Naive thymus-derived CD8-positive, alpha-beta T cell (primary cell): ENCODE results near the gene VDAC1. TPM values are rescaled to one million over a fixed set of nuclear protein-coding genes. Genes with fewer than 3 reads are reported as not detected.
"Not testable (repeated sequence)": the region's sequence is repeated elsewhere in the genome, so short reads cannot be mapped to it uniquely, and the experiment has no call there.

Experiments
- ATAC-seq, 2 donors: fragments of 150-1000 bp; cut with Tn5 transposase in 1 of 2; sonication (Bioruptor Pico), chemical (Tn5 transposase) in 1 of 2; 1 replicate in 1 of 2; 2 replicates in 1 of 2; pipeline ENCODE4 v1.10.0; 2021; ENCODE audit warnings: mild to moderate bottlenecking in 2 of 2, moderate library complexity in 2 of 2
- POLR2A ChIA-PET: fragments of 350-600 bp; sonication (Branson Sonifier 250); formaldehyde crosslinking; loops from one replicate; lab custom pipeline; 2021; ENCODE audit warnings: antibody characterized with exemption; lab: Charles Lee
- DNase-seq, 10 donors: peaks; one replicate each; pipeline versions ENCODE4 v3.0.0 to v3.0.0-alpha.2; 2020 to 2022
- H3K27ac Mint-ChIP-seq, 10 donors: one replicate each; pipeline ENCODE4 v1.8.0; 2020 to 2022; ENCODE audit warnings: mild to moderate bottlenecking in 10 of 10, mixed read lengths in 10 of 10, moderate library complexity in 4 of 10, inconsistent platforms in 1 of 10
- H3K27me3 Mint-ChIP-seq, 5 donors: one replicate each; pipeline ENCODE4 v1.8.0; 2021 to 2022; ENCODE audit warnings: mixed read lengths in 5 of 5
- H3K36me3 Mint-ChIP-seq, 3 donors: one replicate each; pipeline ENCODE4 v1.8.0; 2020 to 2022; ENCODE audit warnings: mixed read lengths in 3 of 3, mild to moderate bottlenecking in 2 of 3, inconsistent platforms in 1 of 3
- H3K4me1 Mint-ChIP-seq, 4 donors: one replicate each; pipeline ENCODE4 v1.8.0; 2021 to 2022; ENCODE audit warnings: mixed read lengths in 4 of 4
- H3K4me3 Mint-ChIP-seq, 10 donors: one replicate each; pipeline ENCODE4 v1.8.0; 2020 to 2022; ENCODE audit warnings: mild to moderate bottlenecking in 10 of 10, mixed read lengths in 10 of 10, moderate library complexity in 6 of 10, inconsistent platforms in 1 of 10
- H3K9me3 Mint-ChIP-seq, 9 donors: one replicate each; pipeline ENCODE4 v1.8.0; 2020 to 2022; ENCODE audit warnings: mixed read lengths in 9 of 9, mild to moderate bottlenecking in 3 of 9, inconsistent platforms in 1 of 9, moderate library complexity in 1 of 9
- polyA plus RNA-seq, 3 donors: library from polyadenylated mRNA; unstranded; fragments of 300-500 nt; fragmentation: Illumina TruSeq; gene quantifications; one replicate each; pipeline ENCODE4 v1.2.3, GENCODE V29; 2021
- total RNA-seq, 8 experiments: library from RNA in 2 of 8; stranded (reverse) in 2 of 8; gene quantifications; one replicate each; pipeline ENCODE4 v1.2.3 and lab custom pipeline; 2021 to 2026

The VDAC1 gene
- total and polyA plus RNA-seq, 5 experiments from 2014 or later = 42.6 to 72.9 (median 64.4) TPM

- Mint-ChIP-seq H3K9me3 (no peaks in the 10 kb centered on the region), H3K36me3 (no peaks in the 10 kb centered on the region), H3K4me3 (peak overlapping the region; percentile 22 to 74 (median 66)), H3K27me3 (no peaks in the 10 kb centered on the region), H3K27ac (peak overlapping the region; percentile 78 to 97 (median 86)), H3K4me1 (peaks cover 23 to 70% (median 63%) of the 10 kb centered on the region in 4 donors)
- peak in 2 of 10 donors; percentile 29 to 41 for DNase-seq
- ATAC-seq = peak; percentile 12 to 31
- POLR2A ChIA-PET = interaction anchor here (0.5 to 7.1 kb wide), 11 partner anchors 11 to 135 kb away, joined by 3 to 60 read pairs (median 6); partner anchors contain the start of gene SKP1
These were observed 37.0 kb upstream of the VDAC1 start for GRCh38 chr5:134041570-134042411.

GRCh38 chr5:134038138-134038537, 33.4 kb upstream of the VDAC1 start:
- POLR2A ChIA-PET = no interaction called here
- Mint-ChIP-seq H3K4me1 (peaks cover 17 to 55% (median 48%) of the 10 kb centered on the region in 4 donors), H3K4me3 (peak overlapping the region in 1 of 10 donors; percentile 41)

GRCh38 chr5:134037160-134037559, 32.4 kb upstream of the VDAC1 start:
- Mint-ChIP-seq H3K9me3 (no peaks in the 10 kb centered on the region), H3K4me1 (peaks cover 16 to 46% (median 40%) of the 10 kb centered on the region in 4 donors), H3K4me3 (no peak overlapping the region), H3K27me3 (no peaks in the 10 kb centered on the region), H3K27ac (peak overlapping the region in 6 of 10 donors; percentile 30 to 87 (median 60)), H3K36me3 (no peaks in the 10 kb centered on the region)
- no peak for DNase-seq
- POLR2A ChIA-PET = interaction anchor here (0.7 kb wide), 1 partner anchor 12 kb away, joined by 3 read pairs; no protein-coding TSS in a partner anchor
- ATAC-seq = no peak

More at GRCh38 chr5:134038138-134038537, 33.4 kb upstream of the VDAC1 start:
- Mint-ChIP-seq H3K27ac (peak overlapping the region in 5 of 10 donors; percentile 2 to 87 (median 44)), H3K36me3 (no peaks in the 10 kb centered on the region), H3K27me3 (no peaks in the 10 kb centered on the region), H3K9me3 (no peaks in the 10 kb centered on the region)
- ATAC-seq (no peak), DNase-seq (no peak)

GRCh38 chr5:134034326-134034725, 29.6 kb upstream of the VDAC1 start:
- POLR2A ChIA-PET = no interaction called here
- no peak for ATAC-seq
- Mint-ChIP-seq H3K36me3 (no peaks in the 10 kb centered on the region), H3K9me3 (no peaks in the 10 kb centered on the region), H3K4me3 (no peak overlapping the region), H3K27ac (peak overlapping the region in 3 of 10 donors; percentile 7 to 71 (median 31)), H3K4me1 (peaks cover 8 to 21% (median 16%) of the 10 kb centered on the region in 4 donors), H3K27me3 (no peaks in the 10 kb centered on the region)
- DNase-seq = no peak

- not testable (repeated sequence) for DNase-seq, H3K27ac Mint-ChIP-seq, H3K9me3 Mint-ChIP-seq, H3K4me1 Mint-ChIP-seq, H3K36me3 Mint-ChIP-seq, ATAC-seq, H3K4me3 Mint-ChIP-seq, H3K27me3 Mint-ChIP-seq
- POLR2A ChIA-PET = interaction anchor here (0.7 to 1.6 kb wide), 2 partner anchors 9 to 164 kb away, joined by 3 to 5 read pairs; no protein-coding TSS in a partner anchor
These were observed 25.7 kb upstream of the VDAC1 start for GRCh38 chr5:134030303-134030964.

GRCh38 chr5:134029156-134029555, 24.4 kb upstream of the VDAC1 start:
- H3K4me3 Mint-ChIP-seq = no peak overlapping the region
- POLR2A ChIA-PET = no interaction called here

GRCh38 chr5:134028496-134028895, 23.7 kb upstream of the VDAC1 start:
- Mint-ChIP-seq H3K27me3 (peaks cover 0 to 2% (median 0%) of the 10 kb centered on the region in 5 donors), H3K36me3 (no peaks in the 10 kb centered on the region), H3K4me1 (peaks cover 5 to 6% (median 5%) of the 10 kb centered on the region in 4 donors), H3K9me3 (no peaks in the 10 kb centered on the region), H3K4me3 (no peak overlapping the region), H3K27ac (no peak overlapping the region)
- ATAC-seq (no peak), DNase-seq (no peak)
- POLR2A ChIA-PET = no interaction called here

More at GRCh38 chr5:134029156-134029555, 24.4 kb upstream of the VDAC1 start:
- Mint-ChIP-seq H3K36me3 (no peaks in the 10 kb centered on the region), H3K27me3 (peaks cover 0 to 2% (median 0%) of the 10 kb centered on the region in 5 donors), H3K9me3 (no peaks in the 10 kb centered on the region), H3K4me1 (peaks cover 5 to 6% (median 5%) of the 10 kb centered on the region in 4 donors), H3K27ac (no peak overlapping the region)
- ATAC-seq (no peak), DNase-seq (no peak)

GRCh38 chr5:134027288-134027615, 22.5 kb upstream of the VDAC1 start:
- Mint-ChIP-seq H3K4me3 (no peak overlapping the region), H3K36me3 (no peaks in the 10 kb centered on the region)

GRCh38 chr5:134026521-134027287, 21.9 kb upstream of the VDAC1 start:
- Mint-ChIP-seq H3K27me3 (peaks cover 0 to 2% (median 0%) of the 10 kb centered on the region in 5 donors), H3K4me3 (no peak overlapping the region), H3K27ac (peak overlapping the region in 1 of 10 donors; percentile 81), H3K9me3 (no peaks in the 10 kb centered on the region), H3K36me3 (no peaks in the 10 kb centered on the region), H3K4me1 (peaks cover 0 to 6% (median 4%) of the 10 kb centered on the region in 4 donors)
- POLR2A ChIA-PET = interaction anchor here (0.6 to 1.2 kb wide), 3 partner anchors 14 to 149 kb away, joined by 3 to 5 read pairs (median 3); no protein-coding TSS in a partner anchor
- ATAC-seq (peak; percentile 100), DNase-seq (peak; percentile 31 to 83 (median 51))

More at GRCh38 chr5:134027288-134027615, 22.5 kb upstream of the VDAC1 start:
- peak overlapping the region in 1 of 10 donors; percentile 26 for H3K27ac Mint-ChIP-seq
- peaks cover 0 to 2% (median 0%) of the 10 kb centered on the region in 5 donors for H3K27me3 Mint-ChIP-seq
- DNase-seq (no peak), ATAC-seq (no peak)
- peaks cover 3 to 6% (median 4%) of the 10 kb centered on the region in 4 donors for H3K4me1 Mint-ChIP-seq
- POLR2A ChIA-PET = interaction anchor here (1.2 kb wide), 1 partner anchor 14 kb away, joined by 3 read pairs; no protein-coding TSS in a partner anchor
- H3K9me3 Mint-ChIP-seq = no peaks in the 10 kb centered on the region

- H3K9me3 Mint-ChIP-seq = no peaks in the 10 kb centered on the region
- H3K36me3 Mint-ChIP-seq = no peaks in the 10 kb centered on the region
- ATAC-seq (no peak), DNase-seq (no peak)
- H3K4me3 Mint-ChIP-seq = no peak overlapping the region
- POLR2A ChIA-PET = interaction anchor here (0.6 to 1.2 kb wide), 2 partner anchors 11 to 20 kb away, joined by 3 to 4 read pairs; no protein-coding TSS in a partner anchor
- peaks cover 0 to 2% (median 0%) of the 10 kb centered on the region in 5 donors for H3K27me3 Mint-ChIP-seq
- H3K4me1 Mint-ChIP-seq = peaks cover 0 to 6% (median 4%) of the 10 kb centered on the region in 4 donors
- peak overlapping the region in 1 of 10 donors; percentile 15 for H3K27ac Mint-ChIP-seq
These were observed 21.0 kb upstream of the VDAC1 start for GRCh38 chr5:134025786-134026185.

GRCh38 chr5:134024811-134025210, 20.0 kb upstream of the VDAC1 start:
- DNase-seq = no peak
- Mint-ChIP-seq H3K4me3 (no peak overlapping the region), H3K9me3 (no peaks in the 10 kb centered on the region), H3K27me3 (peaks cover 0 to 3% (median 0%) of the 10 kb centered on the region in 5 donors), H3K36me3 (no peaks in the 10 kb centered on the region), H3K4me1 (peaks cover 0 to 6% (median 4%) of the 10 kb centered on the region in 4 donors), H3K27ac (no peak overlapping the region)
- ATAC-seq = no peak
- POLR2A ChIA-PET = interaction anchor here (1.2 to 1.5 kb wide), 2 partner anchors 8 to 19 kb away, joined by 4 to 5 read pairs; no protein-coding TSS in a partner anchor

GRCh38 chr5:134022333-134022732, 17.6 kb upstream of the VDAC1 start:
- POLR2A ChIA-PET = no interaction called here
- H3K36me3 Mint-ChIP-seq = no peaks in the 10 kb centered on the region
- DNase-seq = no peak

More at GRCh38 chr5:134022333-134022732, 17.6 kb upstream of the VDAC1 start:
- Mint-ChIP-seq H3K27me3 (peaks cover 0 to 3% (median 0%) of the 10 kb centered on the region in 5 donors), H3K4me3 (no peak overlapping the region), H3K27ac (no peak overlapping the region), H3K9me3 (no peaks in the 10 kb centered on the region), H3K4me1 (peaks cover 0 to 6% (median 4%) of the 10 kb centered on the region in 4 donors)
- no peak for ATAC-seq
